NCI-H1105 treated with DMSO at 0.1 percent for 48 hours (cell line): ENCODE results near the gene DNAH10.

Experiments
- DNase-seq: peaks from one replicate; lab custom pipeline; 2025; lab: John Stamatoyannopoulos, UW

The DNAH10 gene

GRCh38 chr12:123843912-123844748, 82.0 kb downstream of the DNAH10 start:
- DNase-seq: no peak

DNA sequence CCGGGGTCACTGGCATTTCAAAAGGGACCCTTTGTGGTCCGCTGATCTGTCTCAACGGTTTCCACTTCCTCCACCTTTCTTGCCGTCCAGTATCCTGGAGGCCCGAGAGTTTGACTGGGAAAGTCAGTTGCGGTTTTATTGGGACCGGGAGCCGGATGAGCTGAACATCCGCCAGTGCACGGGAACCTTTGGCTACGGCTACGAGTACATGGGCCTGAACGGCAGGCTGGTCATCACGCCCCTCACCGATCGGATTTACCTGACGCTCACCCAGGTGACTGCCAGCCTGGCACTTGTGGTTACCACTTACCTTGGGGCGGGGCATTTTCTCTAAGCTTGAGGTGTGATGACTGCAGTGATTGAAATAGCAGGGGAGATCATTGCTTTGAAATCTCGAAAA, 83.8 kb downstream of the DNAH10 start:
- DNase-seq: no peak

- DNase-seq: no peak
Measured at GRCh38 chr12:123846340-123846739, 84.2 kb downstream of the DNAH10 start.

- DNase-seq: no peak
Measured at GRCh38 chr12:123847019-123847418, 84.9 kb downstream of the DNAH10 start.

- no peak for DNase-seq
Measured at GRCh38 chr12:123847876-123848275, 85.8 kb downstream of the DNAH10 start.

DNA sequence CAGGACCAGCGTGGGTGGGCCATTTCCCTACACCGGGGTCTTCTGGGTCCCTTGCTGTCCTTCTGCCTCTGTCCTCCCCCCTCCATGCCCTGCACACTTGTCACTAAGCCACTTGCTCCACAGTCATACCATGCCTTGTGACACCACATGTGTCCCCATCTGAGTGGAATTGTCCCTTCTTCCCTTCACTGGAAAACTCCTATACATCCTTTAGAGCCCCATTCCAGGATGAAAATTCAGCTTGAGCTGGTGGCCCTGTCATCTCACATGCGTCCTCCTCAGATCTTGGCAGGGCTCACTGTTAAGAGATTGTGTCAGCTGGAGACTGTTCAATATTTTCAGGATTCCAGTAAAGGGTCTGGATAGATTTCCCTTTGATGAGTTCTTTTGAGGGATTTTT, 87.4 kb downstream of the DNAH10 start:
- no peak for DNase-seq

GRCh38 chr12:123850246-123851134, 88.4 kb downstream of the DNAH10 start:
- DNase-seq: no peak

GRCh38 chr12:123853396-123854070, 91.4 kb downstream of the DNAH10 start:
- no peak for DNase-seq

GRCh38 chr12:123854232-123854631, 92.1 kb downstream of the DNAH10 start:
- DNase-seq: no peak

DNA sequence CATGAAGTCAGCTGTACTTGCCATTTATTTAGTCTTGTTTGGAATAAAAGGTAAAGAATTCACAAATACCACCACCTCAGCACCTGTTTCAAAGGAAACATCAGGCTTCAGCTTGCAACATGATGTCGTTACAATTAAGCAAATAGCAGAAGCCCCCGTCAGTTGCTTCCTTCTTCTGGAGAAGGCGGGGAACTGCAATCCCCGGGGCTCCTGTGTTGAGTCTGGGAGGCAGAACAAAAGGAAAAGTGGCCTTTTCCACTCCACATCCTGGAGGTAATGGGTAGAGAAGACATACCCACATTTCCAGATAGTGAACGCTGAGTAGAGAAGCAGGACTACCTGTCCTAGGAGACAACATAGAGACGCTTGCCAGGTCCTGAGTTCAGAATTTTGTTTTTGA, 92.8 kb downstream of the DNAH10 start:
- no peak for DNase-seq

GRCh38 chr12:123856681-123857080, 94.6 kb downstream of the DNAH10 start:
- no peak for DNase-seq

DNA sequence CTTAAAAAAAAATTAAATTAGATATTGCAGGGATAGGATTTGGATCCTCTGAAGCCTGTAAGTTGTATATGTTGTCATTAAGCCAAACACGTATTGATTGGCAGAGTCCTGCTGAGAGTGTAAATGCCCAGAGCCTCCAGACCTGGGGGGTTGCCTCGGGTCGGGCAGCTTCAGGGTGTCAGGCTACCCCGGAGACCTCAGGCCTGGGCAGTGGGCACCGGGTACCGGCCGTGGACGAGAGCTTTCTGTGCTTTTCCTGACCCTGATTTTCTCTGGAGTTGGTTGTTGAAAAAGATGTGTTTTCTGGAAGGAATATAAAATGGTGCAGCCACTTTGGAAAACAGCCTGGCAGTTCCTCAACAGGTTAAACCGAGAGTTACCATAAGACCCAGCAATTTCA, 96.1 kb downstream of the DNAH10 start:
- no peak for DNase-seq

- DNase-seq: no peak
Measured at GRCh38 chr12:123859035-123859434, 96.9 kb downstream of the DNAH10 start.

DNA sequence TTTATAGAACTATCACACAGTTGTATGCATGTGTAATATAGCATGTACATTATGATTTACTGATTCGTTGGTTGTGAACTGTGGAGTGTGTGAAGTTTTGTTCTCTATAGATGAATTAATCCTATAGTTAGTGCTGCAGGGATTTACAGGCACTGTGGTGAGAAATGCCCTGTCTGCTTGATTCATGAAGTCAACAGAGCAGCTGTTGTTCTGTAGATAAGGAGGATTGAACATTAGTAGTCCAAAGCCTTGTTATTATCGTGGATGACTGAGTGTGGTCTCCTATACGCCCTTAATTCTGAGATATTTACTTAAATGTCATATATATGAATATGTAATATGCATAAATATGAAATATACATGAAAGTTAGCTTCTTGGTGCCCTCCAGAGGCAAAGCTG, 98.3 kb downstream of the DNAH10 start:
- no peak for DNase-seq

- DNase-seq: no peak
Measured at GRCh38 chr12:123861392-123861791, 99.3 kb downstream of the DNAH10 start.

- DNase-seq: no peak
Measured at GRCh38 chr12:123867141-123867540, 105.0 kb downstream of the DNAH10 start.

- no peak for DNase-seq
Measured at GRCh38 chr12:123868791-123869190, 106.7 kb downstream of the DNAH10 start.

- no peak for DNase-seq
Measured at GRCh38 chr12:123873793-123874192, 111.7 kb downstream of the DNAH10 start.

- no peak for DNase-seq
Measured at GRCh38 chr12:123877968-123878367, 115.9 kb downstream of the DNAH10 start.

DNA sequence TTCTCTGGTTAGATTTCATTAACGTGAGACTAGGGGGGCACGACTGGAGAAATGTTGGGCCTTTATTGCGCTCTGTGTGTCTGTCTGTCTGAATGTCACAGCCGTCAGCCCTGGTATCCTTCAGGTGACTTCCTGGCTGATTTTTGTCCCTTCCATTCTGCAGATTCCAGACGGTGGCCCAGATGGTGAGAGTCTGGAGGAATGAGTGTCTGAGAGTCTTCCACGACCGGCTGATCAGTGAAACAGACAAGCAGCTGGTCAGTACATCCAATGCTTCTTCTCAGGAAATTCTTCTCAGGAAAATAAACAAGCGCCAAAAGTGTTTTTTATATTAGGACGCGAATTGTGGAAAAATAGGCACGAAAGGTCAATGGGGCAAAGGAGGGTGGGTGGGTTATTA, 117.0 kb downstream of the DNAH10 start:
- DNase-seq: no peak

DNA sequence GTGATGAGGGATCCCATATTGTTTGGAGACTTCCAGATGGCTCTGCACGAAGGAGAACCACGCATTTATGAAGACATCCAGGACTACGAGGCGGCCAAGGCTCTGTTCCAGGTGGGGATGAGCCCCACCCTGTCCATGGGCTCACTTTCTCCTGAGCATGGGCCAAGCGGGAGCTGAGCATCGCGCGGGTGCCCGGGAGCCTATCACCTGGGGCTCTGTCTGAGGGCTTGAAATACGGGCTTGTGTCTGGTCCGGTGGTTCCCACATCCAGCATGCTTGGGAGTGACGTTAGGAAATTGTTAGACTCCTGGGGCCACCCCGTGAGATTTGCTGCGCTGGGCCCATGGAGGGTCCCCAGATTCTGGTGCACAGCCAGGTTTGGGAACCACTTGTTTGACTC, 117.6 kb downstream of the DNAH10 start:
- DNase-seq: no peak

- DNase-seq: no peak
Measured at GRCh38 chr12:123882161-123882705, 120.1 kb downstream of the DNAH10 start.
